Heart left ventricle (tissue), 13 donors: ENCODE data around the gene CBFA2T2.

Source experiments
- CTCF ChIP-seq, 12 donors: fragments of 200-600 bp; sonication (generic) in 4 of 12; IDR thresholded peaks; one replicate each; pipeline versions ENCODE4 v1.5.0 to v1.8.0; 2018 to 2022; ENCODE audit warnings: antibody characterized with exemption in 12 of 12, mild to moderate bottlenecking in 5 of 12
- POLR2A ChIP-seq, 2 donors: fragments of 450-650 bp; IDR thresholded peaks; one replicate each; pipeline ENCODE4 v1.6.1; 2017; ENCODE audit warnings: antibody characterized with exemption in 2 of 2, mild to moderate bottlenecking in 2 of 2, moderate library complexity in 2 of 2
- donor health status: ischemic (EF 13 %, LVEDD 7.1; RV severe dilation, severe dysfunction).
- donor health status: DM: no; HTN: yes; CAD: no.
- donor health status: DM: no; HTN: no; CAD: no.
- donor health status: ischemic (EF 25% LVEDD 6.9; RV normal size, moderate dysfunction).
- donor health status: ischemic (EF 25% LVEDD 5.7; RV mildly dilated, moderate dysfunction).
- donor health status: ischemic (EF 35%, LVEDD 5.7; RV mildly dilated, moderate dysfunction).
- donor health status: nonischemic (EF 11% LVEDD 7.7; RV severe dilation, severe dysfunction).
- donor health status: DM: yes; HTN: yes; CAD: no.
- donor health status: PGD.
- donor health status: ischemic (EF 29% LVEDD 5.4; RV normal size, mild dysfunction).
- donor health status: nonischemic (EF 23%, LVEDD 6.1; RV moderate dilation, normal function).

DNA sequence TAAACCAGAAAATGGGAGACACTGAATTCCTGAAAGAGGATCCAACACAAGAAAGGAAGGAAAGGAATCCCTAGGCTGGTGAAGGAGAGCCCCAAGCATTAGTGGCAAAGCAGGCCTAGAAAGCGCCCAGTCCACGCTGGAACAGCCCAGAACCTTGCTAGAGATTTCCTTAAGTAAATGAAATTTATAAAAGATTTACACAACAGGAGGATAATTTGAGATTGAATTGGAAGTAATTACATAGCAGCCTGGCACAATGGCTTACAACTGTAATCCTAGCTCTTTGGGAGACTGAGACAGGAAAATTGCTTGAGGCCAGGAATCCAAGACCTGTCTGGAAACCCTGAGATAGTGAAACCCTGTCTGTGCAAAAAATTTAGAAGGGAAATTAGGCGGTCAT, 145.4 kb downstream of the CBFA2T2 start:
- no peak for TF ChIP-seq POLR2A (IDR thresholded peaks at IDR 0.05)
- no peak for TF ChIP-seq CTCF (IDR thresholded peaks at IDR 0.05)
